ENCODE results near the gene FOXP2. TPM values are rescaled to one million over a fixed set of nuclear protein-coding genes. Genes with fewer than 3 reads are reported as not detected.

The FOXP2 gene
- total and polyA plus RNA-seq, 2 donors, result 0.14 to 0.19 TPM

DNA sequence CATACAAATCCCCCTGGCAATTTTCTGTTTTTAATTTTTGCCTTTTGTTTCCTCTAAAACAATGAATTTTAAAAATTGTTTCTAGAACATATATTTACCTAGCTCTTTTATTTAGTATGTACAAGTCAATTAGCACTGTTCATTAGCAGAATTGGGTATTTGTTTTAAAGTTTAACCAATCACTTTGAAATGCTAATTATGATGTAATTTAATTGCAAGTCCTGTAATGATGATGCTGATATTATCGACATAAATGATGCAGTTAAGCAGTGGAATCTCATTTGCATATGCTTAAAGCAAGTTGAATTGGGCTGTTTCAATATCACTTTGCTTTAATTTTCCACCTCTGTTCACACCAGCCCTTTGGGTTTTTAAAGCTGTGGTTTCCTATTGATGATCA lies 2.7 kb downstream of the FOXP2 start:
- Histone ChIP-seq H3K4me1 (ENCODE audit: control insufficient read depth in 2 of 2, insufficient read depth in 2 of 2, low read length in 2 of 2) (no peaks in the 10 kb centered on the region), H3K27ac (ENCODE audit: low read depth in 1 of 2, low read length in 1 of 2) (no peak overlapping the region), H3K27me3 (ENCODE audit: control insufficient read depth in 2 of 2, insufficient read depth in 1 of 2, low read length in 1 of 2) (no peaks in the 10 kb centered on the region), H3K4me3 (ENCODE audit: low read length in 2 of 2) (no peak overlapping the region), H3K9me3 (ENCODE audit: control insufficient read depth in 2 of 2, insufficient read depth in 1 of 2, low read length in 1 of 2) (no peaks in the 10 kb centered on the region), H3K36me3 (ENCODE audit: control insufficient read depth in 2 of 2, insufficient read depth in 2 of 2, low read length in 1 of 2) (no peaks in the 10 kb centered on the region)
- WGBS, result 90% methylated on average over 1 of the region's 1 CpG
- DNase-seq (ENCODE audit: low read depth in 6 of 9, low spot score in 9 of 9), result no peak

DNA sequence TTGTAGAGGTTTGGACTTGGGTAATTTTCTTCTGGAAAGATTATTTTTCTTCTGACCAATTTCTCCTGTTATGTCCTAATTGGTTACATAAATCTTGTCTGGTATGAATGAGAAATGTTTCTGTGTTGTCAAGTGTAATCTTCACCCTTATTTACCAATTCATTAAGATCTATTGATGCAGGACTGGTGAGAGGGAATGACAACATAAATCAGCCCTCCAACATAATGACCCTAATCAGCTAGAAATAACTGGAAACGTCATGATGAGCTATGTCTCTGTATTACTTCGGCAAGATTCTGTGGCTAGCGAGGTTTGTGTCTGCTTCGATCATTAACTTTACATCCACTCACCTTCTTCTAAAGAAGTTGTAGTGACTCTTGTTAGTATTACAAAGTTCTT lies 3.5 kb downstream of the FOXP2 start:
- Histone ChIP-seq H3K4me1 (ENCODE audit: control insufficient read depth in 2 of 2, insufficient read depth in 2 of 2, low read length in 2 of 2) (no peaks in the 10 kb centered on the region), H3K9me3 (ENCODE audit: control insufficient read depth in 2 of 2, insufficient read depth in 1 of 2, low read length in 1 of 2) (no peaks in the 10 kb centered on the region), H3K36me3 (ENCODE audit: control insufficient read depth in 2 of 2, insufficient read depth in 2 of 2, low read length in 1 of 2) (no peaks in the 10 kb centered on the region), H3K4me3 (ENCODE audit: low read length in 2 of 2) (no peak overlapping the region), H3K27ac (ENCODE audit: low read depth in 1 of 2, low read length in 1 of 2) (no peak overlapping the region), H3K27me3 (ENCODE audit: control insufficient read depth in 2 of 2, insufficient read depth in 1 of 2, low read length in 1 of 2) (no peaks in the 10 kb centered on the region)
- DNase-seq (ENCODE audit: low read depth in 6 of 9, low spot score in 9 of 9), result no peak
- 91% methylated on average over 4 of the region's 4 CpGs for WGBS

DNA sequence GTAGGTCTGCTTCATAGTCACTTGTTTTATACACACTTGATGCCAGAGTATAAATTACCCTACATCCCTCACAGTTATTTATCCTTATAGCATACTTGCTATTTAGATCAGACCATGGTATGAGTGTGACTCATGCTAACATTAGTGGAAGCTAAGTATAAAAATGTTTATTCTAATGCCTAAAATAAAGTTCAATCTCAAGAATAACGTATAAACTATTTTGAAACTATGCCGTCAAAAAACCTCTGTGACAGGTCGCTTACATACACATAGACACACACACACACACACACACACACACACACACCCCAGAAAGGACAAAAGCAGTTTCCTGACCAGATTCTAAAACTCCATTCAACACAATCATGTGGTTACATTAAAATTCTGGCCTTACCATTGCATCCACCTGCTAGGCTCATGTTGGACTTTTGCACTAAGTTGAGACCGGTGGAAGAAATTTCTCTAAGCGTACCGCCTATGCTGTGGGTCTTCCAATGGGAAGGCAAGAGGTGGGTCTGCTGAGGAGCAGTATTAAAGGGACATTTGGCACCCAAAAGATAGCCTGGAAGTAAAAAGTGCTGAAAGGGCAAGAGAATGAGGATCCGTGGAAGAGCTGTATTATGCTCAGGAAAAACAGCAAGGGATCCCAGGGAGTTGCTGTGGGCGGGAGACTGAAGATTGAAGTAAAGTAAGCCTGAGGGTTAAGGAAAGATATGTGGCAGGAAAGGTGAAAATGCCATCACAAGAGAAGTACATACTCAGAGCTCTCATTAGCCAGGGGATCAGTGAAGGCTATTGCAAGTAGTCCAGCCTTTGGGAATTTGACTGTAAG lies 5.0 kb downstream of the FOXP2 start:
- WGBS, result 97% methylated on average over 8 of the region's 8 CpGs
- no peak overlapping the region for H3K4me3 ChIP-seq (ENCODE audit: low read length in 2 of 2)
- no peaks in the 10 kb centered on the region for H3K27me3 ChIP-seq (ENCODE audit: control insufficient read depth in 2 of 2, insufficient read depth in 1 of 2, low read length in 1 of 2)
- DNase-seq (ENCODE audit: low read depth in 6 of 9, low spot score in 9 of 9), result no peak
- no peaks in the 10 kb centered on the region for H3K9me3 ChIP-seq (ENCODE audit: control insufficient read depth in 2 of 2, insufficient read depth in 1 of 2, low read length in 1 of 2)
- no peaks in the 10 kb centered on the region for H3K36me3 ChIP-seq (ENCODE audit: control insufficient read depth in 2 of 2, insufficient read depth in 2 of 2, low read length in 1 of 2)
- H3K4me1 ChIP-seq (ENCODE audit: control insufficient read depth in 2 of 2, insufficient read depth in 2 of 2, low read length in 2 of 2), result no peaks in the 10 kb centered on the region
- no peak overlapping the region for H3K27ac ChIP-seq (ENCODE audit: low read depth in 1 of 2, low read length in 1 of 2)

DNA sequence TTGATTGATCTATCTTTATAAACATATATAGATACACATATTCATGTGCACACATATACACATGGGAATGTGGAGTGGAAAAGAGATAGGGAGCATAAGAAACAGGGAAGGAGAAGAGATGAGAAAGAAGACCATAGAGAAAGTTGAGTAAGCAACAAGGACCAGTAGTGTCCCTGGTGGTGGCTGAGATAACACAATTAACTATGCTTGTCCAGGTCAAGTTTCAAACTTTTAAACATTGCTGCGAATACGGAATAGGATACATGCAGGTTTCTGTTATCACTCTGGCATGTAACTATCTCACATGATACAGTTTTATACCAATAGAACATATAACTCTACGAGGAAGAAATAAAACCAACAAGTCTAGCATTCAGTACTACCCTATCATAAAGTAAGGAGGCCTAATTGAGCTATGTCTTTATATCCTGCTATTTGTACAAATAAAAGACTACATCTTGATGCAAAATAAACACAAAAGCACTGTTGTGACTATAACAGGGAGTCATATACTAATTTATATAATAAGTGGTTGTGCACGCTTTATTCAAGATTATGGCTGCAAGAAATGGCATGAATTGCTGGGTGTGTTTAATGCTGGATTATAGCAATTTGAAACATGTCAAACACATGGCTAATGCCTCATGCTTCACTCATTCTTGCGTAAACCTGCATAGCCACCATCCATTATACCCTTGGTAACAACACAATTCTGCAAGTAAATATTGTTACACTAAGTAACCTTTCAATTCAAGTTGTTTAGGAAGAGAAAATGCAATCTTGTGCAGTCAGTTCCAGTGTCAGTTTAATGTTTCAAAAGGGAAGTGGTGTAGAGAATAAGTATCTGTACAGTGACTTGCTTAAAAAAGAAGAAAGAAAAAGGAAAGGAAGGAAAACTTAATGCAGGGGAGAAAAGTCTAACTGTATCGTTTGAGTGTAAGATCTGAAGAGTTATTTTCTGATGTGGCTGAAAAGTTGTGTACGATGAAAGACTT lies 8.2 kb downstream of the FOXP2 start:
- Histone ChIP-seq H3K27me3 (ENCODE audit: control insufficient read depth in 2 of 2, insufficient read depth in 1 of 2, low read length in 1 of 2) (no peaks in the 10 kb centered on the region), H3K4me1 (ENCODE audit: control insufficient read depth in 2 of 2, insufficient read depth in 2 of 2, low read length in 2 of 2) (no peaks in the 10 kb centered on the region), H3K9me3 (ENCODE audit: control insufficient read depth in 2 of 2, insufficient read depth in 1 of 2, low read length in 1 of 2) (no peaks in the 10 kb centered on the region), H3K36me3 (ENCODE audit: control insufficient read depth in 2 of 2, insufficient read depth in 2 of 2, low read length in 1 of 2) (no peaks in the 10 kb centered on the region), H3K27ac (ENCODE audit: low read depth in 1 of 2, low read length in 1 of 2) (no peak overlapping the region), H3K4me3 (ENCODE audit: low read length in 2 of 2) (no peak overlapping the region)
- no peak for DNase-seq (ENCODE audit: low read depth in 6 of 9, low spot score in 9 of 9)
- 83% methylated on average over 7 of the region's 7 CpGs for WGBS

DNA sequence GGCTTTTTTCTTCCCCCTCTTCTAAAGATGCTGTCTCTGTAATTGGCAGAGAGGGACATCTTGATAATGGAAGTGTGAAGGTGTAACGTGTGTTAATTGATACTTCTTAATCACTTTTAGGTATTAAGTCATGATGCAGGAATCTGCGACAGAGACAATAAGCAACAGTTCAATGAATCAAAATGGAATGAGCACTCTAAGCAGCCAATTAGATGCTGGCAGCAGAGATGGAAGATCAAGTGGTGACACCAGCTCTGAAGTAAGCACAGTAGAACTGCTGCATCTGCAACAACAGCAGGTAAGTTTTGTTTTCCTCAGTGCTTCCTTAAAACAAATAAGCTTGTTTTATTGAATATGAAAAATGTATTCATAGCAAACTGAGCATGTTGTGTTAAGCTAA lies 11.8 kb downstream of the FOXP2 start:
- H3K27me3 ChIP-seq (ENCODE audit: control insufficient read depth in 2 of 2, insufficient read depth in 1 of 2, low read length in 1 of 2), result no peaks in the 10 kb centered on the region
- H3K36me3 ChIP-seq (ENCODE audit: control insufficient read depth in 2 of 2, insufficient read depth in 2 of 2, low read length in 1 of 2), result no peaks in the 10 kb centered on the region
- no peak overlapping the region for H3K27ac ChIP-seq (ENCODE audit: low read depth in 1 of 2, low read length in 1 of 2)
- DNase-seq (ENCODE audit: low read depth in 6 of 9, low spot score in 9 of 9), result no peak
- 94% methylated on average over 2 of the region's 2 CpGs for WGBS
- H3K4me1 ChIP-seq (ENCODE audit: control insufficient read depth in 2 of 2, insufficient read depth in 2 of 2, low read length in 2 of 2), result no peaks in the 10 kb centered on the region
- no peak overlapping the region for H3K4me3 ChIP-seq (ENCODE audit: low read length in 2 of 2)
- no peaks in the 10 kb centered on the region for H3K9me3 ChIP-seq (ENCODE audit: control insufficient read depth in 2 of 2, insufficient read depth in 1 of 2, low read length in 1 of 2)

DNA sequence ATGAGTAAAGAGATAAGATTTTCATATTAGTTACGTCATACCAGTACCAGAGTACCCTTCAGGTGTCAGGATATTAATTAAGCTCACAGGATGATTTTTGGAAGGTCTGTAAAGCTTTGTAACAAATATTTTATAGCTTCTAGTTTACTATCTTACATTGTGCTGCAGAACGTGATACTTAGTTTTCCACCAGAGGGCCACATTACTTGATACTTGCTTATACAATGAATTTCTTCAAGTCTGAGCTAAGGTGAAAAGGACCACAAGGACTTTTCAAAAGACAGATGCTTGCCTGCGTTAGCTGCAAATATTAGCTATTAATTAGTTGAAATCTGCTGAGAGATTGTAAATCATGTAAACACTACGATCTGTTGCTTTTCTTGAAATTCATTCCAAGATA lies 12.2 kb downstream of the FOXP2 start:
- WGBS, result 86% methylated on average over 4 of the region's 4 CpGs
- Histone ChIP-seq H3K4me1 (ENCODE audit: control insufficient read depth in 2 of 2, insufficient read depth in 2 of 2, low read length in 2 of 2) (no peaks in the 10 kb centered on the region), H3K4me3 (ENCODE audit: low read length in 2 of 2) (no peak overlapping the region), H3K36me3 (ENCODE audit: control insufficient read depth in 2 of 2, insufficient read depth in 2 of 2, low read length in 1 of 2) (no peaks in the 10 kb centered on the region), H3K27ac (ENCODE audit: low read depth in 1 of 2, low read length in 1 of 2) (no peak overlapping the region), H3K9me3 (ENCODE audit: control insufficient read depth in 2 of 2, insufficient read depth in 1 of 2, low read length in 1 of 2) (no peaks in the 10 kb centered on the region), H3K27me3 (ENCODE audit: control insufficient read depth in 2 of 2, insufficient read depth in 1 of 2, low read length in 1 of 2) (no peaks in the 10 kb centered on the region)
- DNase-seq (ENCODE audit: low read depth in 6 of 9, low spot score in 9 of 9), result no peak

DNA sequence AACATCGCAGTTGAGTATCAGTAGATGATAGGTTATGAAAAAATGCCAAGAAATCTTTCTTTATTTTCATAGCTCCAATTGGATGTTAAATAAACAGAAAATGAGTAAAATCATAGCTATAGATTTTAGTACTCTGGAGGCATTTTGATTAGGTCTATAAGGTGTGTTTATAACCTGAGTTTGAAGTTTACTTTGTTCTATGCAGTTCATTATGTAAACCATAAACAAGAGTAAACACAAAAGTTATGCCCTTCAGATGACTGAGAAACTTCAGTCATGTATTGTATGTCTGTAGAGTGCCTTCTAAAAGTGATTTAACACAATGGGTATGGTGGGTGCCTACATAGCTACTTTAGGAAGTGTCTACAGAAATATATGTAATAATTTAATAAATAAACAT lies 13.6 kb downstream of the FOXP2 start:
- Histone ChIP-seq H3K9me3 (ENCODE audit: control insufficient read depth in 2 of 2, insufficient read depth in 1 of 2, low read length in 1 of 2) (no peaks in the 10 kb centered on the region), H3K36me3 (ENCODE audit: control insufficient read depth in 2 of 2, insufficient read depth in 2 of 2, low read length in 1 of 2) (no peaks in the 10 kb centered on the region), H3K4me1 (ENCODE audit: control insufficient read depth in 2 of 2, insufficient read depth in 2 of 2, low read length in 2 of 2) (no peaks in the 10 kb centered on the region), H3K27ac (ENCODE audit: low read depth in 1 of 2, low read length in 1 of 2) (no peak overlapping the region), H3K27me3 (ENCODE audit: control insufficient read depth in 2 of 2, insufficient read depth in 1 of 2, low read length in 1 of 2) (no peaks in the 10 kb centered on the region), H3K4me3 (ENCODE audit: low read length in 2 of 2) (no peak overlapping the region)
- DNase-seq (ENCODE audit: low read depth in 6 of 9, low spot score in 9 of 9), result no peak
- 96% methylated on average over 1 of the region's 1 CpG for WGBS

DNA sequence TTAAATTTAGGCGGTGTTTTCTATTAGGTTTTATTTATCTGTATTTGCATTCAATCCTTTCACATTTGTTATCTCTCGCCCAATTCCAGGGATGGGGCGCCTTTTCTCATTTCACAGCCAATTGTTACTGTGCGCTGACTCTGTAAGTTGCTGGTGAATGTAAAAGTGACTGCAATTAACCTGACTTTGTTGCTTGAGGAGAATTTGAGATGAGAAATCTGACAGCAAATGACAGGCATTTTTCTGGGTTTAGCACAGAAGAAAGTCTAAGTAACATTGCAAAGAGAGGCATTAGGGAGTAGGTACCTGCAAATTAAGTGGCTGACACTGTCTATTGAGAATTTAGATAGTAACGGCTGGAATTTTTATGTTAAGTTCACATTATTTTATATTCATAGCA lies 16.6 kb downstream of the FOXP2 start:
- H3K4me3 ChIP-seq (ENCODE audit: low read length in 2 of 2), result no peak overlapping the region
- H3K36me3 ChIP-seq (ENCODE audit: control insufficient read depth in 2 of 2, insufficient read depth in 2 of 2, low read length in 1 of 2), result no peaks in the 10 kb centered on the region
- H3K27me3 ChIP-seq (ENCODE audit: control insufficient read depth in 2 of 2, insufficient read depth in 1 of 2, low read length in 1 of 2), result no peaks in the 10 kb centered on the region
- WGBS, result 94% methylated on average over 5 of the region's 5 CpGs
- no peak for DNase-seq (ENCODE audit: low read depth in 6 of 9, low spot score in 9 of 9)
- H3K4me1 ChIP-seq (ENCODE audit: control insufficient read depth in 2 of 2, insufficient read depth in 2 of 2, low read length in 2 of 2), result no peaks in the 10 kb centered on the region
- no peak overlapping the region for H3K27ac ChIP-seq (ENCODE audit: low read depth in 1 of 2, low read length in 1 of 2)
- no peaks in the 10 kb centered on the region for H3K9me3 ChIP-seq (ENCODE audit: control insufficient read depth in 2 of 2, insufficient read depth in 1 of 2, low read length in 1 of 2)

DNA sequence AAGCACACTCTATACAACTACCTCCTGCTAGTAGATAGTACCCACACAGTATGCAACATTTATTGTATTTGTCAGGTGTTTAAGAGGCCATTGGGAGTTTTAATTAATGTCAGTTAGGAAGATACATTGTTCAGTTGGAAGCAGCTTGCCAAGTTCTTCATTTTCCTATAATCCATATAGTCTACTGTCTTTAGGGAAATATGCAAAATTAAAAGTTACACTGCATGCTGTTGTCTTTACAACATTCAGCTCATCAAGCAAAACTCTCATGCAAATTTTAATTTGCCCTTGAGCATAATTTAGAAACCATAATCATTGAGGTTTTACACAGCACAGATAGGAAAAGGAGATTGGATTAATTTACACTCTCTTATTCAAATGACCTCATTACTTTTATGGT lies 17.4 kb downstream of the FOXP2 start:
- Histone ChIP-seq H3K4me3 (ENCODE audit: low read length in 2 of 2) (no peak overlapping the region), H3K36me3 (ENCODE audit: control insufficient read depth in 2 of 2, insufficient read depth in 2 of 2, low read length in 1 of 2) (no peaks in the 10 kb centered on the region), H3K9me3 (ENCODE audit: control insufficient read depth in 2 of 2, insufficient read depth in 1 of 2, low read length in 1 of 2) (no peaks in the 10 kb centered on the region), H3K27me3 (ENCODE audit: control insufficient read depth in 2 of 2, insufficient read depth in 1 of 2, low read length in 1 of 2) (no peaks in the 10 kb centered on the region), H3K4me1 (ENCODE audit: control insufficient read depth in 2 of 2, insufficient read depth in 2 of 2, low read length in 2 of 2) (no peaks in the 10 kb centered on the region), H3K27ac (ENCODE audit: low read depth in 1 of 2, low read length in 1 of 2) (no peak overlapping the region)
- no peak for DNase-seq (ENCODE audit: low read depth in 6 of 9, low spot score in 9 of 9)
